ENCODE measurements around the gene JAKMIP2. TPM values are rescaled to one million over a fixed set of nuclear protein-coding genes. Genes with fewer than 3 reads are reported as not detected.

JAKMIP2 gene
- polyA plus RNA-seq, 1 donor from 2014 or later = 46.3 TPM

DNA sequence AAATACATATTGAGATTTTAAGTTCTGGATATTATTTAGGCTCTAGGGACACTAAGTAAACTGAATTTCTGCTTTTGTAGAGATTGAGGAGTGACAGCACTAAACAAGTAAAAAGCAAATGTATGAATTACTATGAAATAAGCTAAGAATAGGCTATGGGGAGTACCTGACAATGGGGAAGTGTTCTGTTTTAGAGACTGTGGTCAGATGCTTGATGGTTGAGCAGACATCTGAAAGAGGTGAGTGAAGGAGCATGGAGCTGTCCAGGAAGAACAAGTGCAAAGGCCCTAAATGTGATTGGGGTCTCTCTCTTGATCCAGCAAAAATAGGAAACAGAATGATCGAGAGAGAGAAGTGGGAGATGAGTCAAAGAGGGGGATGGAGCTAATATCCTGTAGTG is 111.7 kb downstream of the JAKMIP2 start:
- Histone ChIP-seq H3K4me3 (ENCODE audit: low read length) (no peak overlapping the region), H3K9me3 (ENCODE audit: low read length) (no peaks in the 10 kb centered on the region), H3K36me3 (ENCODE audit: insufficient read depth, low read length) (peaks cover 11% of the 10 kb centered on the region), H4K20me1 (ENCODE audit: insufficient read depth) (no peaks in the 10 kb centered on the region), H3K27me3 (ENCODE audit: insufficient read depth, low read depth, low read length) (no peaks in the 10 kb centered on the region), H3K9ac (ENCODE audit: low read length) (no peak overlapping the region), H3F3A (ENCODE audit: insufficient read depth, low read length, poor library complexity, severe bottlenecking) (peaks cover 15% of the 10 kb centered on the region), H3K79me2 (replicated peaks; ENCODE audit: insufficient read depth, low read length) (peaks cover 6% of the 10 kb centered on the region), H3K27ac (ENCODE audit: low read length) (no peak overlapping the region), H3K4me2 (ENCODE audit: low read length) (peak overlapping the region; percentile 44), H3K9me2 (ENCODE audit: insufficient read depth, low read length) (no peaks in the 10 kb centered on the region), H2AFZ (ENCODE audit: low read depth, low read length) (no peak overlapping the region)
- TF ChIP-seq TAF1 (IDR thresholded peaks at IDR 0.05; ENCODE audit: low read depth) (no peak), POLR2AphosphoS5 (IDR thresholded peaks at IDR 0.05) (no peak), EP300 (conservative IDR thresholded peaks at IDR 0.05; ENCODE audit: poor library complexity, severe bottlenecking) (no peak), SMC3 (conservative IDR thresholded peaks at IDR 0.05; ENCODE audit: poor library complexity) (no peak), RAD21 (conservative IDR thresholded peaks at IDR 0.05) (no peak), MXI1 (conservative IDR thresholded peaks at IDR 0.05; ENCODE audit: poor library complexity, severe bottlenecking) (no peak), EZH2 (IDR thresholded peaks at IDR 0.05; ENCODE audit: borderline replicate concordance, insufficient read depth, low read length, poor library complexity, severe bottlenecking) (no peak)
- TF ChIP-seq, protein P1, sequence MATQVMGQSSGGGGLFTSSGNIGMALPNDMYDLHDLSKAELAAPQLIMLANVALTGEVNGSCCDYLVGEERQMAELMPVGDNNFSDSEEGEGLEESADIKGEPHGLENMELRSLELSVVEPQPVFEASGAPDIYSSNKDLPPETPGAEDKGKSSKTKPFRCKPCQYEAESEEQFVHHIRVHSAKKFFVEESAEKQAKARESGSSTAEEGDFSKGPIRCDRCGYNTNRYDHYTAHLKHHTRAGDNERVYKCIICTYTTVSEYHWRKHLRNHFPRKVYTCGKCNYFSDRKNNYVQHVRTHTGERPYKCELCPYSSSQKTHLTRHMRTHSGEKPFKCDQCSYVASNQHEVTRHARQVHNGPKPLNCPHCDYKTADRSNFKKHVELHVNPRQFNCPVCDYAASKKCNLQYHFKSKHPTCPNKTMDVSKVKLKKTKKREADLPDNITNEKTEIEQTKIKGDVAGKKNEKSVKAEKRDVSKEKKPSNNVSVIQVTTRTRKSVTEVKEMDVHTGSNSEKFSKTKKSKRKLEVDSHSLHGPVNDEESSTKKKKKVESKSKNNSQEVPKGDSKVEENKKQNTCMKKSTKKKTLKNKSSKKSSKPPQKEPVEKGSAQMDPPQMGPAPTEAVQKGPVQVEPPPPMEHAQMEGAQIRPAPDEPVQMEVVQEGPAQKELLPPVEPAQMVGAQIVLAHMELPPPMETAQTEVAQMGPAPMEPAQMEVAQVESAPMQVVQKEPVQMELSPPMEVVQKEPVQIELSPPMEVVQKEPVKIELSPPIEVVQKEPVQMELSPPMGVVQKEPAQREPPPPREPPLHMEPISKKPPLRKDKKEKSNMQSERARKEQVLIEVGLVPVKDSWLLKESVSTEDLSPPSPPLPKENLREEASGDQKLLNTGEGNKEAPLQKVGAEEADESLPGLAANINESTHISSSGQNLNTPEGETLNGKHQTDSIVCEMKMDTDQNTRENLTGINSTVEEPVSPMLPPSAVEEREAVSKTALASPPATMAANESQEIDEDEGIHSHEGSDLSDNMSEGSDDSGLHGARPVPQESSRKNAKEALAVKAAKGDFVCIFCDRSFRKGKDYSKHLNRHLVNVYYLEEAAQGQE (IDR thresholded peaks at IDR 0.05; ENCODE audit: borderline replicate concordance) = no peak
- TF ChIP-seq, protein P2, sequence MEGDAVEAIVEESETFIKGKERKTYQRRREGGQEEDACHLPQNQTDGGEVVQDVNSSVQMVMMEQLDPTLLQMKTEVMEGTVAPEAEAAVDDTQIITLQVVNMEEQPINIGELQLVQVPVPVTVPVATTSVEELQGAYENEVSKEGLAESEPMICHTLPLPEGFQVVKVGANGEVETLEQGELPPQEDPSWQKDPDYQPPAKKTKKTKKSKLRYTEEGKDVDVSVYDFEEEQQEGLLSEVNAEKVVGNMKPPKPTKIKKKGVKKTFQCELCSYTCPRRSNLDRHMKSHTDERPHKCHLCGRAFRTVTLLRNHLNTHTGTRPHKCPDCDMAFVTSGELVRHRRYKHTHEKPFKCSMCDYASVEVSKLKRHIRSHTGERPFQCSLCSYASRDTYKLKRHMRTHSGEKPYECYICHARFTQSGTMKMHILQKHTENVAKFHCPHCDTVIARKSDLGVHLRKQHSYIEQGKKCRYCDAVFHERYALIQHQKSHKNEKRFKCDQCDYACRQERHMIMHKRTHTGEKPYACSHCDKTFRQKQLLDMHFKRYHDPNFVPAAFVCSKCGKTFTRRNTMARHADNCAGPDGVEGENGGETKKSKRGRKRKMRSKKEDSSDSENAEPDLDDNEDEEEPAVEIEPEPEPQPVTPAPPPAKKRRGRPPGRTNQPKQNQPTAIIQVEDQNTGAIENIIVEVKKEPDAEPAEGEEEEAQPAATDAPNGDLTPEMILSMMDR (IDR thresholded peaks at IDR 0.05; ENCODE audit: poor library complexity, severe bottlenecking) = no peak

DNA sequence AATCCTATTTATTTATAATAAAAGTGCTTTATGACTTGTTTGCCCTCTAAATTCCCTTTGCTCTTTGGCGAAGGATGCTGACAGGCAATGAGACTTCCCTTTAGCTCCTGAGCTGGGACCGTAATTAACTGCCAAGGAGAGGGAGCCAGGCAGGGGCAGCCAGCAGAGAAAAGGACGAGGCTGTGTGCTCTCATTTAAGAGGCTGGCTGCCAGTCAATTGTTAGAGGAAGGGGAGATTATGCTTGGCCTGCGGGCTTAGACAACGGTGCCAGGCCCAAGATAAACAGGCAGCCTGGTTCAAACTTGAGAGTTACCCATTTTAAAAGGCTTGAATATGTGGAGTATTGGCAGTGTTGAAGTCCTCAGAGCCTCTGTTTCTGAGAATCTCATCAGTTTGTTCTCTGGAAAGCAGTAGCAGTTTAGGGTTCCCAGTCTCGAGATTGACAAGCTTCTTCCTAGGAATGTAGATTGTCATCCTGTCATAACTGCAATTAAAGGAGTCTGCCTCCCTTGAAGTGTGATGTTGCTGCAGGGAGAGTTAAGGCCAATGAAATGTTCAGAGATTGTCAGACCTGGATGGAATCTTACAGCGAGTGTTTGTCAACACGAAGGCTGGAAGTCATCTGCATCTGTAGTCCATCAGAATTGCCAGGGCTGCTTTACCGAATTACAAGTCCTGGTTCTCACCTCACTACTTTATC is 113.2 kb downstream of the JAKMIP2 start:
- Histone ChIP-seq H3K36me3 (ENCODE audit: insufficient read depth, low read length) (peaks cover 11% of the 10 kb centered on the region), H3F3A (ENCODE audit: insufficient read depth, low read length, poor library complexity, severe bottlenecking) (peaks cover 15% of the 10 kb centered on the region), H3K9me2 (ENCODE audit: insufficient read depth, low read length) (no peaks in the 10 kb centered on the region), H2AFZ (ENCODE audit: low read depth, low read length) (no peak overlapping the region), H3K4me2 (ENCODE audit: low read length) (peak overlapping the region; percentile 54), H3K79me2 (replicated peaks; ENCODE audit: insufficient read depth, low read length) (peaks cover 1% of the 10 kb centered on the region), H3K9me3 (ENCODE audit: low read length) (no peaks in the 10 kb centered on the region), H4K20me1 (ENCODE audit: insufficient read depth) (no peaks in the 10 kb centered on the region), H3K4me3 (ENCODE audit: low read length) (peak overlapping the region; percentile 41), H3K27me3 (ENCODE audit: insufficient read depth, low read depth, low read length) (no peaks in the 10 kb centered on the region), H3K27ac (ENCODE audit: low read length) (peak overlapping the region; percentile 74), H3K9ac (ENCODE audit: low read length) (peak overlapping the region; percentile 48)
- TF ChIP-seq SMC3 (conservative IDR thresholded peaks at IDR 0.05; ENCODE audit: poor library complexity) = no peak
- peak; percentile 86 for TF ChIP-seq EP300 (conservative IDR thresholded peaks at IDR 0.05; ENCODE audit: poor library complexity, severe bottlenecking)
- no peak for TF ChIP-seq MXI1 (conservative IDR thresholded peaks at IDR 0.05; ENCODE audit: poor library complexity, severe bottlenecking)
- TF ChIP-seq, protein P1 (IDR thresholded peaks at IDR 0.05; ENCODE audit: borderline replicate concordance) = peak; percentile 92
- no peak for TF ChIP-seq RAD21 (conservative IDR thresholded peaks at IDR 0.05)
- no peak for TF ChIP-seq TAF1 (IDR thresholded peaks at IDR 0.05; ENCODE audit: low read depth)
- peak; percentile 69 for TF ChIP-seq POLR2AphosphoS5 (IDR thresholded peaks at IDR 0.05)
- TF ChIP-seq EZH2 (IDR thresholded peaks at IDR 0.05; ENCODE audit: borderline replicate concordance, insufficient read depth, low read length, poor library complexity, severe bottlenecking) = no peak
- TF ChIP-seq, protein P2 (IDR thresholded peaks at IDR 0.05; ENCODE audit: poor library complexity, severe bottlenecking) = no peak
